ENCODE measurements around the gene TRIM56. TPM values are rescaled to one million over a fixed set of nuclear protein-coding genes. Genes with fewer than 3 reads are reported as not detected.

TRIM56 gene
- total and polyA plus RNA-seq, 2 of the 13 experiments (the other 11 are each of a cell fraction or from before 2014, with no cell fraction given), result 3.2 to 7.1 TPM

- TF ChIP-seq TRIM22 (IDR thresholded peaks at IDR 0.05) (no peak), ATF6 (CRISPR knock-in tag; conservative IDR thresholded peaks at IDR 0.05) (no peak), ZUFSP (CRISPR knock-in tag; IDR thresholded peaks at IDR 0.05; ENCODE audit: borderline replicate concordance) (no peak), PHF20 (CRISPR knock-in tag; IDR thresholded peaks at IDR 0.05) (no peak), KLF11 (CRISPR knock-in tag; IDR thresholded peaks at IDR 0.05) (no peak), HIC2 (CRISPR knock-in tag; IDR thresholded peaks at IDR 0.05; ENCODE audit: low read depth) (peak; percentile 89), ZNF354B (CRISPR knock-in tag; IDR thresholded peaks at IDR 0.05) (no peak), ZNF30 (CRISPR knock-in tag; IDR thresholded peaks at IDR 0.05) (no peak), SMAD3 (CRISPR knock-in tag; IDR thresholded peaks at IDR 0.05) (no peak), SRY (CRISPR knock-in tag; IDR thresholded peaks at IDR 0.05) (no peak), SRSF1 (optimal IDR thresholded peaks at IDR 0.05; ENCODE audit: low read depth, low read length) (no peak), GATAD2A (CRISPR knock-in tag; IDR thresholded peaks at IDR 0.05) (no peak; the same call in 1 of the 2 replicates), PAX8 (CRISPR knock-in tag; IDR thresholded peaks at IDR 0.05; ENCODE audit: borderline replicate concordance) (no peak), HNRNPK (IDR thresholded peaks at IDR 0.05; ENCODE audit: low read depth, low read length, poor library complexity, severe bottlenecking) (no peak), ZNF280B (CRISPR knock-in tag; IDR thresholded peaks at IDR 0.05; ENCODE audit: borderline replicate concordance) (no peak; the same call in 1 of the 2 replicates)
These were observed 40.8 kb downstream of the TRIM56 start (continued) for GRCh38 chr7:101125989-101126650.
